ENCODE results near the gene EPB41L2.

Gene EPB41L2

GRCh38 chr6:131027326-131027725, 35.7 kb downstream of the EPB41L2 start:
- H2AFZ ChIP-seq (ENCODE audit: low read depth): no peak overlapping the region
- no peaks in the 10 kb centered on the region for H4K20me1 ChIP-seq (ENCODE audit: insufficient read depth)
- H3K4me3 ChIP-seq (IDR thresholded peaks at IDR 0.05; ENCODE audit: insufficient read depth, low read depth, low read length): no peak overlapping the region
- H3K79me2 ChIP-seq (ENCODE audit: insufficient read depth, low read depth): no peaks in the 10 kb centered on the region; the same call in 1 of the 2 replicates
- no peak for TF ChIP-seq CTCF (conservative IDR thresholded peaks at IDR 0.05; ENCODE audit: low read depth, low read length)
- H3K36me3 ChIP-seq (ENCODE audit: insufficient read depth): no peaks in the 10 kb centered on the region
- no peak overlapping the region for H3K9ac ChIP-seq
- H3K27me3 ChIP-seq (ENCODE audit: insufficient read depth, low read depth): no peaks in the 10 kb centered on the region
- H3K4me1 ChIP-seq (ENCODE audit: low read depth, poor library complexity, severe bottlenecking): peaks cover 11% of the 10 kb centered on the region
- no peak overlapping the region for H3K4me2 ChIP-seq
- H3K27ac ChIP-seq: no peak overlapping the region

GRCh38 chr6:131026243-131026642, 36.8 kb downstream of the EPB41L2 start:
- Histone ChIP-seq H4K20me1 (ENCODE audit: insufficient read depth) (no peaks in the 10 kb centered on the region), H3K4me2 (no peak overlapping the region), H3K27me3 (ENCODE audit: insufficient read depth, low read depth) (no peaks in the 10 kb centered on the region), H3K36me3 (ENCODE audit: insufficient read depth) (no peaks in the 10 kb centered on the region), H3K4me3 (IDR thresholded peaks at IDR 0.05; ENCODE audit: insufficient read depth, low read depth, low read length) (no peak overlapping the region), H3K9ac (no peak overlapping the region), H2AFZ (ENCODE audit: low read depth) (no peak overlapping the region), H3K79me2 (ENCODE audit: insufficient read depth, low read depth) (no peaks in the 10 kb centered on the region; the same call in 1 of the 2 replicates), H3K27ac (no peak overlapping the region), H3K4me1 (ENCODE audit: low read depth, poor library complexity, severe bottlenecking) (peaks cover 11% of the 10 kb centered on the region)
- TF ChIP-seq CTCF (conservative IDR thresholded peaks at IDR 0.05; ENCODE audit: low read depth, low read length): no peak

GRCh38 chr6:131024565-131024964, 38.5 kb downstream of the EPB41L2 start:
- H3K36me3 ChIP-seq (ENCODE audit: insufficient read depth): no peaks in the 10 kb centered on the region
- no peak overlapping the region for H3K27ac ChIP-seq
- H2AFZ ChIP-seq (ENCODE audit: low read depth): no peak overlapping the region
- H3K27me3 ChIP-seq (ENCODE audit: insufficient read depth, low read depth): no peaks in the 10 kb centered on the region
- no peak overlapping the region for H3K4me3 ChIP-seq (IDR thresholded peaks at IDR 0.05; ENCODE audit: insufficient read depth, low read depth, low read length)
- TF ChIP-seq CTCF (conservative IDR thresholded peaks at IDR 0.05; ENCODE audit: low read depth, low read length): no peak
- H3K79me2 ChIP-seq (ENCODE audit: insufficient read depth, low read depth): no peaks in the 10 kb centered on the region; the same call in 1 of the 2 replicates
- no peaks in the 10 kb centered on the region for H4K20me1 ChIP-seq (ENCODE audit: insufficient read depth)
- no peak overlapping the region for H3K9ac ChIP-seq
- H3K4me2 ChIP-seq: no peak overlapping the region
- peaks cover under 1% of the 10 kb centered on the region for H3K4me1 ChIP-seq (ENCODE audit: low read depth, poor library complexity, severe bottlenecking)

GRCh38 chr6:131023834-131024504, 39.1 kb downstream of the EPB41L2 start:
- peaks cover 4% of the 10 kb centered on the region; the same call in 1 of the 2 replicates for H3K79me2 ChIP-seq (ENCODE audit: insufficient read depth, low read depth)
- H3K9ac ChIP-seq: no peak overlapping the region
- no peak overlapping the region for H3K4me3 ChIP-seq (IDR thresholded peaks at IDR 0.05; ENCODE audit: insufficient read depth, low read depth, low read length)
- H3K4me2 ChIP-seq: no peak overlapping the region
- H3K27ac ChIP-seq: no peak overlapping the region
- no peak for TF ChIP-seq CTCF (conservative IDR thresholded peaks at IDR 0.05; ENCODE audit: low read depth, low read length)
- H3K27me3 ChIP-seq (ENCODE audit: insufficient read depth, low read depth): no peaks in the 10 kb centered on the region
- H3K36me3 ChIP-seq (ENCODE audit: insufficient read depth): no peaks in the 10 kb centered on the region
- no peak overlapping the region for H2AFZ ChIP-seq (ENCODE audit: low read depth)
- H4K20me1 ChIP-seq (ENCODE audit: insufficient read depth): no peaks in the 10 kb centered on the region
- H3K4me1 ChIP-seq (ENCODE audit: low read depth, poor library complexity, severe bottlenecking): no peaks in the 10 kb centered on the region

Measured in KMS-11 (cell line).